GM21447 (cell line): ENCODE measurements around the gene STOML1.
"Not testable (repeated sequence)": the region's sequence is repeated elsewhere in the genome, so short reads cannot be mapped to it uniquely, and the experiment has no call there.

Experiments
- ATAC-seq: cut with Tn5 transposase; IDR thresholded peaks from one replicate; pipeline ENCODE4 v1.9.1; 2021; ENCODE audit not compliant: unreplicated experiment

Gene STOML1

GRCh38 chr15:73987681-73988444 is 4.2 kb downstream of the STOML1 start:
- ATAC-seq: no peak

GRCh38 chr15:73987250-73987649 is 4.8 kb downstream of the STOML1 start:
- no peak for ATAC-seq

- no peak for ATAC-seq
Measured at GRCh38 chr15:73986776-73987056, 5.4 kb downstream of the STOML1 start.

GRCh38 chr15:73986055-73986775 is 5.9 kb downstream of the STOML1 start:
- no peak for ATAC-seq

GRCh38 chr15:73985101-73985873 is 6.8 kb downstream of the STOML1 start:
- no peak for ATAC-seq

- no peak for ATAC-seq
Measured at GRCh38 chr15:73984208-73984979, 7.7 kb downstream of the STOML1 start.

- no peak for ATAC-seq
Measured at GRCh38 chr15:73983773-73984172, 8.3 kb downstream of the STOML1 start.

GRCh38 chr15:73983211-73983727 is 8.8 kb downstream of the STOML1 start:
- ATAC-seq: no peak

GRCh38 chr15:73982222-73982962 is 9.7 kb downstream of the STOML1 start:
- peak; percentile 57 for ATAC-seq

- ATAC-seq: no peak
Measured at GRCh38 chr15:73981761-73982221, 10.3 kb downstream of the STOML1 start.

- no peak for ATAC-seq
Measured at GRCh38 chr15:73979636-73980035, 12.5 kb downstream of the STOML1 start.

GRCh38 chr15:73978896-73979295 is 13.2 kb downstream of the STOML1 start:
- ATAC-seq: no peak

- ATAC-seq: not testable (repeated sequence)
Measured at GRCh38 chr15:73975440-73976125, 16.5 kb downstream of the STOML1 start.

GRCh38 chr15:73973683-73974200 is 18.4 kb downstream of the STOML1 start:
- not testable (repeated sequence) for ATAC-seq

GRCh38 chr15:73972984-73973682 is 19.0 kb downstream of the STOML1 start:
- no peak for ATAC-seq

GRCh38 chr15:73969151-73969759 is 22.8 kb downstream of the STOML1 start:
- ATAC-seq: no peak

- no peak for ATAC-seq
Measured at GRCh38 chr15:73968461-73968860, 23.6 kb downstream of the STOML1 start.

GRCh38 chr15:73965758-73966113 is 26.4 kb downstream of the STOML1 start:
- peak; percentile 64 for ATAC-seq
